ENCODE measurements around the gene KRTAP5-3. TPM values are rescaled to one million over a fixed set of nuclear protein-coding genes. Genes with fewer than 3 reads are reported as not detected.

The KRTAP5-3 gene
- total RNA-seq, 1 experiment from 2014 or later: not detected

GRCh38 chr11:1640076-1640946 is 32.0 kb upstream of the KRTAP5-3 start:
- H3K36me3 Mint-ChIP-seq (ENCODE audit: insufficient read depth in 1 of 3, low read depth in 3 of 3): no peaks in the 10 kb centered on the region
- H3K79me2 ChIP-seq (ENCODE audit: insufficient read depth, low read length): no peaks in the 10 kb centered on the region
- H2BK5ac ChIP-seq (ENCODE audit: insufficient read length, low read length): no peak overlapping the region
- no peak overlapping the region for H2AFZ ChIP-seq (ENCODE audit: low read length)
- no peak overlapping the region for H3K4ac ChIP-seq (ENCODE audit: low read depth, low read length)
- peak; percentile 79 for DNase-seq
- H3K4me2 ChIP-seq (ENCODE audit: insufficient read depth, insufficient read length, low read length): no peak overlapping the region
- H3T11ph ChIP-seq (ENCODE audit: low read length): no peak overlapping the region
- H4K91ac ChIP-seq (ENCODE audit: insufficient read length, low read depth, low read length): no peak overlapping the region
- WGBS (ENCODE audit: extremely low coverage, insufficient read length, low lambda C conversion rate): no CpG with 5 or more reads among the region's 32 CpGs
- no peak overlapping the region for H3K27ac ChIP-seq (ENCODE audit: insufficient read length, low read depth, low read length)
- peaks cover 30% of the 10 kb centered on the region for H3K27me3 Mint-ChIP-seq (ENCODE audit: low read depth)
- H3K4me1 ChIP-seq (ENCODE audit: insufficient read depth, low read length): no peaks in the 10 kb centered on the region
- no peak overlapping the region for H3K56ac ChIP-seq (ENCODE audit: insufficient read length, low read depth, low read length)
- H4K5ac ChIP-seq (ENCODE audit: insufficient read length, low read depth, low read length): no peak overlapping the region
- no peaks in the 10 kb centered on the region for H3K23me2 ChIP-seq (ENCODE audit: insufficient read length, low read depth, low read length, poor library complexity, severe bottlenecking)
- no peak overlapping the region for H3K4me3 Mint-ChIP-seq
- H2BK12ac ChIP-seq (ENCODE audit: insufficient read length, low read depth, low read length): no peak overlapping the region
- H2BK20ac ChIP-seq (ENCODE audit: low read depth, low read length, poor library complexity, severe bottlenecking): no peak overlapping the region
- no peaks in the 10 kb centered on the region for H3K79me1 ChIP-seq (ENCODE audit: insufficient read depth, low read depth, low read length, poor library complexity, severe bottlenecking)
- no peak overlapping the region for H4K8ac ChIP-seq (replicated peaks; ENCODE audit: insufficient read length, low read depth, low read length)
- no peaks in the 10 kb centered on the region for H4K20me1 ChIP-seq (ENCODE audit: control insufficient read depth, insufficient read depth, insufficient read length)
- H3K23ac ChIP-seq (ENCODE audit: insufficient read length, low read depth, low read length): no peak overlapping the region
- H3K27me3 ChIP-seq (ENCODE audit: insufficient read depth, low read length): no peaks in the 10 kb centered on the region
- no peak overlapping the region for H2BK15ac ChIP-seq (ENCODE audit: low read depth, low read length)
- H3K4me1 Mint-ChIP-seq: peaks cover 3 to 5% of the 10 kb centered on the region in 2 experiments; a peak in 2 of 4 replicates
- H2AK5ac ChIP-seq (ENCODE audit: insufficient read length, low read length): no peak overlapping the region
- no peak overlapping the region for H3K9ac ChIP-seq (ENCODE audit: extremely low read depth, insufficient read length, low read length)
- no peaks in the 10 kb centered on the region for H3K9me3 Mint-ChIP-seq
- H3K14ac ChIP-seq (ENCODE audit: insufficient read depth, low read length): no peak overlapping the region
- no peaks in the 10 kb centered on the region for H3K9me3 ChIP-seq (ENCODE audit: control insufficient read depth, low read depth, low read length)
- no peak overlapping the region for H2BK120ac ChIP-seq (ENCODE audit: low read depth, low read length, poor library complexity, severe bottlenecking)
- no peak overlapping the region for H3K27ac Mint-ChIP-seq
- peak; percentile 97 for TF ChIP-seq CTCF (conservative IDR thresholded peaks at IDR 0.05)
- H3K18ac ChIP-seq (ENCODE audit: insufficient read length, low read depth, low read length): no peak overlapping the region
